ENCODE results near the gene ADAMTS9. TPM values are rescaled to one million over a fixed set of nuclear protein-coding genes. Genes with fewer than 3 reads are reported as not detected.

The ADAMTS9 gene
- total and polyA plus RNA-seq, 2 experiments from 2014 or later: 60.5 to 168 TPM

GRCh38 chr3:64664397-64664796 is 23.4 kb downstream of the ADAMTS9 start:
- no peak for DNase-seq (ENCODE audit: low read depth in 1 of 2, low spot score in 1 of 2)
- Histone ChIP-seq H3K9me3 (ENCODE audit: low read depth) (no peaks in the 10 kb centered on the region), H3K27ac (no peak overlapping the region), H3K27me3 (no peaks in the 10 kb centered on the region), H3K36me3 (no peaks in the 10 kb centered on the region), H3K4me3 (no peak overlapping the region), H3K4me1 (ENCODE audit: low read depth) (no peaks in the 10 kb centered on the region)
- TF ChIP-seq CTCF (IDR thresholded peaks at IDR 0.05; ENCODE audit: low read depth, low read length): no peak

GRCh38 chr3:64659617-64659978 is 28.2 kb downstream of the ADAMTS9 start:
- H3K4me3 ChIP-seq: no peak overlapping the region
- no peak for DNase-seq (ENCODE audit: low read depth in 1 of 2, low spot score in 1 of 2)
- no peaks in the 10 kb centered on the region for H3K27me3 ChIP-seq
- no peaks in the 10 kb centered on the region for H3K4me1 ChIP-seq (ENCODE audit: low read depth)
- H3K9me3 ChIP-seq (ENCODE audit: low read depth): no peaks in the 10 kb centered on the region
- H3K36me3 ChIP-seq: peaks cover 24% of the 10 kb centered on the region
- H3K27ac ChIP-seq: no peak overlapping the region
- TF ChIP-seq CTCF (IDR thresholded peaks at IDR 0.05; ENCODE audit: low read depth, low read length): no peak

GRCh38 chr3:64658001-64658400 is 29.8 kb downstream of the ADAMTS9 start:
- no peaks in the 10 kb centered on the region for H3K4me1 ChIP-seq (ENCODE audit: low read depth)
- no peaks in the 10 kb centered on the region for H3K9me3 ChIP-seq (ENCODE audit: low read depth)
- no peak for DNase-seq (ENCODE audit: low read depth in 1 of 2, low spot score in 1 of 2)
- no peaks in the 10 kb centered on the region for H3K27me3 ChIP-seq
- no peak overlapping the region for H3K27ac ChIP-seq
- H3K4me3 ChIP-seq: no peak overlapping the region
- TF ChIP-seq CTCF (IDR thresholded peaks at IDR 0.05; ENCODE audit: low read depth, low read length): no peak
- H3K36me3 ChIP-seq: peaks cover 39% of the 10 kb centered on the region

- Histone ChIP-seq H3K27ac (no peak overlapping the region), H3K27me3 (no peaks in the 10 kb centered on the region), H3K4me3 (no peak overlapping the region), H3K4me1 (ENCODE audit: low read depth) (no peaks in the 10 kb centered on the region), H3K36me3 (peaks cover 41% of the 10 kb centered on the region), H3K9me3 (ENCODE audit: low read depth) (no peaks in the 10 kb centered on the region)
- TF ChIP-seq CTCF (IDR thresholded peaks at IDR 0.05; ENCODE audit: low read depth, low read length): no peak
- no peak for DNase-seq (ENCODE audit: low read depth in 1 of 2, low spot score in 1 of 2)
Measured at GRCh38 chr3:64656544-64656943, 31.3 kb downstream of the ADAMTS9 start.

GRCh38 chr3:64655160-64655559 is 32.6 kb downstream of the ADAMTS9 start:
- H3K4me1 ChIP-seq (ENCODE audit: low read depth): no peaks in the 10 kb centered on the region
- no peak overlapping the region for H3K27ac ChIP-seq
- no peak for DNase-seq (ENCODE audit: low read depth in 1 of 2, low spot score in 1 of 2)
- no peaks in the 10 kb centered on the region for H3K9me3 ChIP-seq (ENCODE audit: low read depth)
- H3K4me3 ChIP-seq: no peak overlapping the region
- no peaks in the 10 kb centered on the region for H3K27me3 ChIP-seq
- H3K36me3 ChIP-seq: peaks cover 50% of the 10 kb centered on the region
- TF ChIP-seq CTCF (IDR thresholded peaks at IDR 0.05; ENCODE audit: low read depth, low read length): no peak

- no peaks in the 10 kb centered on the region for H3K4me1 ChIP-seq (ENCODE audit: low read depth)
- no peaks in the 10 kb centered on the region for H3K9me3 ChIP-seq (ENCODE audit: low read depth)
- DNase-seq (ENCODE audit: low read depth in 1 of 2, low spot score in 1 of 2): no peak
- TF ChIP-seq CTCF (IDR thresholded peaks at IDR 0.05; ENCODE audit: low read depth, low read length): no peak
- H3K27ac ChIP-seq: no peak overlapping the region
- no peaks in the 10 kb centered on the region for H3K27me3 ChIP-seq
- no peak overlapping the region for H3K4me3 ChIP-seq
- H3K36me3 ChIP-seq: peaks cover 60% of the 10 kb centered on the region
Measured at GRCh38 chr3:64654013-64654412, 33.8 kb downstream of the ADAMTS9 start.

Measured in cardiac muscle cell (in vitro differentiated cells and primary cell).